Measurements from ENCODE around the gene MICAL2.
A peak's percentile ranks its signal among the peaks of the same experiment; 100 is the strongest.

The MICAL2 gene

DNA sequence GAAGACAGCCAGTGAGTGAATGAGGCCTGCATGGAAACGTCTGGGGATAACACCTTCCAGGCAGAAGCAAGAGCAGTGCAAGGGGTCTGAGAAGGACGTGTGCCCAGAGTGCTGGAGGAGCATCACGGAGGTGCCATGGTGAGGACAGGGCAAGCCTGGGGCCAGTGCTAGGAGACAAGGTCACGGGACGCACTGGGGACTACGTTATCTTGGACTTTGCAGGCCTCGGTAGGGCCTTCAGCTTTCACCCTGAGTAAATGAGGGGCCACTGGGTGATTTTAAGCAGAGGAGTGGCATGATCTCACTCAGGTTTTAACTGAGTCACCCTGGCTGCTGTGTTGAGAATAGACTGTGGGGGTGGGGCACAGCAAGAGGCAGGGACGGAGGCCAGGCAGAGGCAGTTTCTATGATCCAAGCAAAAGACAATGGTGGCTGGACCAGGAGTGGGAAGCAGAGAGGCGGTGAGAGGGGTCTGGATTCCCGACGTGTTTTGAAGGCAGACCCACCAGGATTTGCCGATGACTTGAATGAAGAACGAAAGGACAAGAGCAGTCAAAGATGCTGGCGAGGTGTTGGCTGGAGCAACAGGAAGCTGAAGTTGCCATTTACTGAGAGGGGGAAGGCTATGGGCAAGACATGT lies 164.3 kb downstream of the MICAL2 start:
- Histone ChIP-seq H3K36me3 (no peaks in the 10 kb centered on the region), H3K4me1 (no peaks in the 10 kb centered on the region), H3K27ac (no peak overlapping the region), H3K9me3 (no peaks in the 10 kb centered on the region), H3K9ac (no peak overlapping the region), H3K4me2 (no peak overlapping the region), H3K27me3 (no peaks in the 10 kb centered on the region), H3K4me3 (no peak overlapping the region), H4K20me1 (no peaks in the 10 kb centered on the region)
- no peak for TF ChIP-seq Cebpa-rat (IDR thresholded peaks at IDR 0.05)

DNA sequence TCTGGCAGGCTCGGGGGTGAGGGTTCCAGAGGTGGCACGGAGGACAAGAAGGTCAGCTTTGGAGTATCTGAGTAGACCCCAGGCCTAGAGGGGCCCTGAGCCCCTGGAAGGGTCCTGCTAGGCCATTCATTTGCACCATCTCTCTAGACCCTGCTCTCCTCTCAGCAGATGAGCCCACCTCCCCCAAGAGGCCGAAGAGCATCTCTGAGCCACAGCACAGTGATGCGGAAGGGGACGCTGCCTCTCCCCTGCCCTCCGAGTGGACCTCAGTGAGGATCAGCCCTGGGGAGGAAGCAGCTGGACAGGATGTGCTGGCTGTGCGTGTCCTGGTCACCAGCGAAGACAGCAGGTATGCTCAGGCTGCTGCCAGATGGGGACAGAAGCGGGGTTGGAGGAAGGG lies 165.4 kb downstream of the MICAL2 start:
- no peak for TF ChIP-seq Cebpa-rat (IDR thresholded peaks at IDR 0.05)
- Histone ChIP-seq H3K36me3 (no peaks in the 10 kb centered on the region), H3K9me3 (no peaks in the 10 kb centered on the region), H3K9ac (no peak overlapping the region), H3K4me3 (no peak overlapping the region), H3K27ac (no peak overlapping the region), H4K20me1 (no peaks in the 10 kb centered on the region), H3K4me1 (peaks cover 5% of the 10 kb centered on the region; the same call in 1 of the 2 replicates), H3K27me3 (no peaks in the 10 kb centered on the region), H3K4me2 (no peak overlapping the region)

DNA sequence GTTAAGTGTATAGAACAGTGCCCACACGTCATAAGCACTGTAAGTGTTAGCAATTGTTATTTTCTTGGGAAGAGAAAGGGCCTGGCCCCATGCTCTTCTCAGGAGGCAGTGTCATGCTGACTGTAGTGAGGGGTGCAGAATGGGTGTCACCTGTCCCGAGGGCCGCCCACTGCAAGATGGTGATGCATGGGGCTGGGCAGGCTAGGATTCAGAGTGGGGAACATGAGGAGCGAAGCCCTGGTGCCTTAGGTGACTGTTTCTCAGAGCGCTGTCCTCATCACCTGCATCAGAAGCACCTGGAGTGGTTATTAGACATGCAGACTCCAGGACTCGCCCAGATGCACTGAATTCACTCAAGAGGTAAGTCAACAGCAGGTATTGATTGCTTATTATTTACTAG lies 166.0 kb downstream of the MICAL2 start:
- Histone ChIP-seq H3K4me3 (no peak overlapping the region), H3K36me3 (no peaks in the 10 kb centered on the region), H3K9ac (no peak overlapping the region), H3K4me2 (no peak overlapping the region), H3K27ac (no peak overlapping the region), H3K9me3 (no peaks in the 10 kb centered on the region), H3K27me3 (no peaks in the 10 kb centered on the region), H3K4me1 (peaks cover 11% of the 10 kb centered on the region; the same call in 1 of the 2 replicates), H4K20me1 (no peaks in the 10 kb centered on the region)
- TF ChIP-seq Cebpa-rat (IDR thresholded peaks at IDR 0.05): no peak

DNA sequence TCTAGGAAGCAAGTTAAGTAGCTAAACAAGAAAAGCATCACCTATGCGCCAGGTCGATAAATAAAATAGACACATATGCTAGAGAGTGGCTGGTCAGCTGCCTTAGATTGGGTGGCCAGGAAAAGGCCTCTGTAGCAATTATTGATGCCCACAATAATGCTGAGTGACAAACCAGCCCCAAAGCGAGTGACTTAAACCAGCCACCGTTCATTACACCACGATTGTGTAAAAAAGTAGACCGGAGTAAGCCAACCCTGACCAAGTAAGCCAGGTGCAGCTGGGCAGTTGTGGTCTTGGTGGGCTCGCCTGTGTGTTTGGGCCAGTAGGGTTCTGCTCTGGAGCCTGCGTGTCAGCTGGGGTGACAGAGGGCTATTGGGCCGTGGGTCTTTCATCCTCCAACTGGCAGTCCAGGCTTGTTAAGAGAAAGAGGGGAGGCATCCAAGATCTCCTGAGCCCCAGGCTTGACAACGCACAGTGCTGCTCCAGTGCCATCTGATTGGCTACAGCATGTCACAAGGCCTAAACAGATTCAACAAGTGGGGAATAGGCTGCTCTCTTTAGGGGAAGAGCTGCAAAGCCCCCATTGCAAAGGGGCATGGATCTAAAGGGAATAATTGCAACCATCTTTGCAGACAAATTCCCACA lies 166.6 kb downstream of the MICAL2 start:
- no peak overlapping the region for H3K4me3 ChIP-seq
- TF ChIP-seq Cebpa-rat (IDR thresholded peaks at IDR 0.05): no peak
- no peaks in the 10 kb centered on the region for H3K27me3 ChIP-seq
- no peaks in the 10 kb centered on the region for H3K9me3 ChIP-seq
- H4K20me1 ChIP-seq: no peaks in the 10 kb centered on the region
- no peaks in the 10 kb centered on the region for H3K36me3 ChIP-seq
- H3K4me2 ChIP-seq: no peak overlapping the region
- H3K27ac ChIP-seq: no peak overlapping the region
- no peak overlapping the region for H3K9ac ChIP-seq
- peaks cover 14% of the 10 kb centered on the region; the same call in 1 of the 2 replicates for H3K4me1 ChIP-seq

DNA sequence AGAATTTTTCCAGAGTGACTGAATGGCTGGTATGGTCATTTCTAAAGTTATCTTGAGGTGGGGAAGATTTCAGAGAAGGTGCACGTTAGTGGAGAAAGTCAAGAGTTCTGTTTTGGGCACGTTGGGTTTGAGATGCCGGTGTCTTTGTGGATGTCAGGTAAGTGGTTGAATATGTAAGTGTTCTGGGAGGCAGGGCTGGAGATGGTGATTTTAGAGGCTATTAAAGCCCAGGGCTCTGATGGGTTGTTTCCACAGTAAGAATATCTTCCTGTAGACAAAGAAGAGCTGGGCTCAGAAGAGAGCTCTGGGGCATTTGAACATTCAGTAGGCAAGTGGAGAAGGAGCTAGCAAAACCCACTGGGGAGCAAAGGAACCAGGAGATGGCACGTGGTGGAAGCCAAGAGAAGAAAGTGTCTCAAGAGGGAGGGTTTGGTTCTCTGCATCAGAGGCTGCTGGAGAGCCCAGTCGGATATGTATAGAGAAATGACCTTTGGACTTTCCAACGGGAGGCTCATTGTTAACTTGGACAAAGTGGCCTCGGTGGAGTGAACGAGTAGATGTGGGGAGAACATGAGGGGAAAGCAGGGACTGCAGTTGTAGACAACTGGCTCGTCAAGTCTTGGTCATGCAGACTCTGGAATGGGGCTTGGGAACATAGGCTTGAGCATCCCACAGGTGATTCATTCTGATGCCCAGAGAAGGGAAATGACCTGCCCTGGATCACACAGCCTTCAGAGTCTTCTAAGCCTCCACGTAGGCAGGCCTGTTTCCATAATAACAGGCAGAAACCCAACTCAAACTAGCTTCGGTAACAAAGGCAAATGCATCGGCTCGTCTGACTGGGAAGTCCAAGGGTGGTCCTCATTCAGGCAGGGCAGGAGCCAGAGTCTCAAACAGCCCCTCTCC lies 168.6 kb downstream of the MICAL2 start:
- Histone ChIP-seq H3K9ac (no peak overlapping the region), H3K4me2 (no peak overlapping the region), H3K27me3 (no peaks in the 10 kb centered on the region), H3K36me3 (no peaks in the 10 kb centered on the region), H3K4me1 (peaks cover 14% of the 10 kb centered on the region; the same call in 1 of the 2 replicates), H3K27ac (no peak overlapping the region), H3K4me3 (no peak overlapping the region), H3K9me3 (no peaks in the 10 kb centered on the region), H4K20me1 (no peaks in the 10 kb centered on the region)
- no peak for TF ChIP-seq Cebpa-rat (IDR thresholded peaks at IDR 0.05)

DNA sequence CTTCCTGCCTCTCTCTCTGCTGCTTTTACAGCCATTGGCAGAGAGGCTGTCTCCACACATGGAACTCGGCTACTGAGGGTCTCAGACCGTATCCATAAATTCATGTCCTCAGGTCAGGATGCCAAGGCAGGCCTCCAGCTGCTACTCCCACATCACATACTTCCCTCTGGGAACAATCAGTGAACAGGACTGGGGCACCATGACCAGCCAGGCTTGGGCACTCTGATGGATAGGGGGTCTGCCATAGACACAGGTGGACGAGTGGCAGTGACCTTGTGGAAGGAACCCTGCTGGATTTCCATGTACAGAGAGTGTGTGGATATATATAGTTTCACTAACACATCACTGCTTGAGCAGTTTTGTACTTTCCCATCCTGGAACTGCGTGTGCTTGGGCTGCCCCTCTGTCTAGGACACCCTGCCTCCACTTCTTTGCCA lies 169.3 kb downstream of the MICAL2 start:
- Histone ChIP-seq H3K27ac (no peak overlapping the region), H3K4me3 (no peak overlapping the region), H3K36me3 (no peaks in the 10 kb centered on the region), H3K4me1 (peaks cover 14% of the 10 kb centered on the region; the same call in 1 of the 2 replicates), H3K27me3 (no peaks in the 10 kb centered on the region), H3K9me3 (no peaks in the 10 kb centered on the region), H4K20me1 (no peaks in the 10 kb centered on the region), H3K9ac (no peak overlapping the region), H3K4me2 (no peak overlapping the region)
- TF ChIP-seq Cebpa-rat (IDR thresholded peaks at IDR 0.05): no peak

DNA sequence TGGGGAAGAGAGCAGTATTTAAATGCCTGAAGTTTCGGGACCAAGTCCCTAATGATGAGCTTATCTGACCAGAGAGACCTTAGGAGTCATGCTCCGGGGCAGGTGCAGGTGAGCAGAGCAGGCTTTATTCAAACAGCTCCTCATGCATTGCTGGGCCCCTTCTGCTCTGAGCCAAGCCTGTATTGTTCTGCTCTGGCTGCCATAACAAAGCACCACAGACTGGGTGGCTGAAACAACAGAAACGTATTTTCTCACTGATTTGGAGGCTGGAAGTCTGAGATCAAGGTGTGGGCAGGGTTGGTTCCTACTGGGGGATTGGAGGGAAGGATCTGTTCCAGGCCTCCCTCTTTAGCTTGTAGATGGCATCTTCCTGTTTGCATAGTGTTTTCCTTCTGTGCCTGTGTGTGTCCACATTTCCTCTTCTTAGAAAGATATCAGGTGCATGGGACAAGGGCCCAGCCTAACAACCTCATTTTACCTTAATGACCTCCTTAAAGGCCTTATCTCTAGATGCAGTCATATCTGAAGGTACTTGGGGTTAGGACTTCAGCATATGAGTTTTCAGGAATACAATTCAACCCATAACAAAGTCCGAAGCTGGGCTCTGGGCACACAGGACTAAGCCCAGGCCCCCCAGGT lies 169.9 kb downstream of the MICAL2 start:
- no peaks in the 10 kb centered on the region for H4K20me1 ChIP-seq
- H3K27me3 ChIP-seq: no peaks in the 10 kb centered on the region
- H3K36me3 ChIP-seq: no peaks in the 10 kb centered on the region
- peaks cover 14% of the 10 kb centered on the region; the same call in 1 of the 2 replicates for H3K4me1 ChIP-seq
- no peaks in the 10 kb centered on the region for H3K9me3 ChIP-seq
- no peak overlapping the region for H3K9ac ChIP-seq
- peak overlapping the region; percentile 23 for H3K4me2 ChIP-seq
- no peak overlapping the region for H3K27ac ChIP-seq
- no peak for TF ChIP-seq Cebpa-rat (IDR thresholded peaks at IDR 0.05)
- H3K4me3 ChIP-seq: no peak overlapping the region

DNA sequence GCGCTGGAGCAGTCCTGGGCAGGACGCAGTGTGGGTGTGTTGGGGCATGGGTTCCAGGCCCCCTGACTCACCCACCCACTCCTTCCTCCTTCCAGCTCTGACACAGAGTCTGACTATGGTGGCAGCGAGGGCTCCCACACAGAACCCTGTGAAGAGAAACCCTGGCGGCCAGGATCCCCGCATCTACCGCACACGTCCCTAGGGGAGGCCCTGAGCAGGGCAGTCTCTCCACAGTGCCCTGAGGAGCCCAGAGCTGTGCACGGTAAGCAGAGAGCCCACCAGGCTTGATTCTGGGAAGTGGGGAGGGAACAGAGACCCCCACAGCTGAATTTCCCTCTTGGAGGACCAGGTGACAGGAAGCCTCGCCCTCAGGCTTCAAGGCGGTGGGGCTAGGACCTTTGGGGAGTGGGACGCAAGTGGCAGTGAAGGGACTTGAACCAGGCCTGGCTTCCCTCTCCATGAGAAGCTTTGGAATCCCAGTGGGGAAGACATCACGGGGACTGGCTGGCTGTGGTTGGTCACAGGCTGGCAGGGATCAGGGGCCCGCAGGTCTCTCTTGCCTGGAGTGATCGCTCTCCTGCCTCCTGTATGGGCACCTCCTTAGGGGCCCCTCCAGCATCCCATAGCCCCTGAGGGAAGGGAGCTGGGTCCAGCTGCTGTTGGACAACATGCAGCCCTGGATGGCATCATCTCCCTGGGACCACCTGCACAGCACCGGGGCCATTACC lies 170.6 kb downstream of the MICAL2 start:
- Histone ChIP-seq H3K9ac (no peak overlapping the region), H3K36me3 (no peaks in the 10 kb centered on the region), H4K20me1 (no peaks in the 10 kb centered on the region), H3K4me1 (peaks cover 17% of the 10 kb centered on the region), H3K27ac (no peak overlapping the region), H3K4me2 (peak overlapping the region; percentile 23), H3K27me3 (no peaks in the 10 kb centered on the region), H3K4me3 (no peak overlapping the region), H3K9me3 (no peaks in the 10 kb centered on the region)
- no peak for TF ChIP-seq Cebpa-rat (IDR thresholded peaks at IDR 0.05)

Measured in BLaER1 (cell line).